ENCODE measurements around the gene MALAT1.

Gene MALAT1

GRCh38 chr11:65554842-65555430 is 56.1 kb downstream of the MALAT1 start:
- no peak for DNase-seq (ENCODE audit: low read depth in 2 of 2, low spot score in 1 of 2)

GRCh38 chr11:65555693-65556231 is 56.9 kb downstream of the MALAT1 start:
- no peak for DNase-seq (ENCODE audit: low read depth in 2 of 2, low spot score in 1 of 2)

Data from stimulated activated CD8-positive, alpha-beta memory T cell treated with anti-CD3 and anti-CD28 coated beads, Interleukin-4, amount 100 ng/mL, for 1 hour (primary cell).